Stimulated activated naive CD8-positive, alpha-beta T cell treated with anti-CD3 and anti-CD28 coated beads, Interleukin-15, Interleukin-2, amounts not matched to agents 100 ng/mL and 50 ng/mL, for 24 hours (primary cell): Measurements from ENCODE around the gene RPRD1A.
"Not testable (repeated sequence)": the region's sequence is repeated elsewhere in the genome, so short reads cannot be mapped to it uniquely, and the experiment has no call there.

Experiments
- H3K27ac Mint-ChIP-seq: one replicate; pipeline ENCODE4 v1.8.0; 2021; ENCODE audit warnings: mild to moderate bottlenecking, mixed read lengths
- H3K27me3 Mint-ChIP-seq: one replicate; pipeline ENCODE4 v1.8.0; 2021; ENCODE audit warnings: mixed read lengths
- H3K36me3 Mint-ChIP-seq: one replicate; pipeline ENCODE4 v1.8.0; 2021; ENCODE audit warnings: low read depth, mixed read lengths
- H3K4me1 Mint-ChIP-seq: one replicate; pipeline ENCODE4 v1.8.0; 2021; ENCODE audit warnings: low read depth, mixed read lengths
- H3K4me3 Mint-ChIP-seq: one replicate; pipeline ENCODE4 v1.8.0; 2021; ENCODE audit warnings: mild to moderate bottlenecking, mixed read lengths
- H3K9me3 Mint-ChIP-seq: one replicate; pipeline ENCODE4 v1.8.0; 2021; ENCODE audit warnings: mixed read lengths

RPRD1A gene

DNA sequence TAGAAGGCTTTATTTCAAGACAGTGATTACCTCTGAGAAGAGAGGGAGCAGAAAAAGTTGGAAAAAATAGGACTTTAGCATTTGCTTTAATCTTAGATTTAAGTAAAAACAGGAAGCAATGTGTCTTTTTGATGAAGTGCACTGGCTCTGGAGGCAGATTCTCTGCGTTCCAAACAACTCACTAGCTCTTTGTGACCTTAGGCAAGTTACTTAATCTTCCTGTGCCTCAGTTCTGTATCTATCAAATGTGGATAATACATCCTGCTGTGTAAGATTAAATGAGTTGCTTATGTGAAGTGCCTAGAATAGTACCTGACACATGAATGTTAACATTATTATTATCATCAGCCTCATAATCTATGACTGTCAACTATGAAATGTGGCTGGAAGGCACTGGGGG lies 42.3 kb downstream of the RPRD1A start:
- Mint-ChIP-seq H3K4me3 (no peak overlapping the region), H3K36me3 (peaks cover 29% of the 10 kb centered on the region)

DNA sequence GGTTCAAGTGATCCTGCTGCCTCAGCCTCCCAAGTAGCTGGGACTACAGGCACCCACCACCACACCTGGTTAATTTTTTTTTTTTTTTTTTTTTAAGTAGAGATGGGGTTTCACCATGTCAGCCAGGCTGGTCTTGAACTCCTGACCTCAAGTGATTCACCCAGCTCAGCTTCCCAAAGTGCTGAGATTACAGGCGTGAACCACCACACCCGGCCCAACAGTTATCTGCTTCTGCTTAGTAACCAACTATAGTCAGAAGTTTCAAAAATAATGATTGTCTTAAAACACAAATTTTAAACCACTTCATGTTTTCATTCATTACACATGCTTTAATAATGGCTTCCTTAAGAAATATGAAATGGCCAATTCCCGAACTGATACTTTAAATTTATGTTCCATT lies 43.1 kb downstream of the RPRD1A start:
- peaks cover 27% of the 10 kb centered on the region for H3K36me3 Mint-ChIP-seq
- H3K4me3 Mint-ChIP-seq, H3K27ac Mint-ChIP-seq, H3K27me3 Mint-ChIP-seq, H3K9me3 Mint-ChIP-seq, H3K4me1 Mint-ChIP-seq: not testable (repeated sequence)

More for the DNA sequence above, 42.3 kb downstream of the RPRD1A start:
- Mint-ChIP-seq H3K4me1 (no peaks in the 10 kb centered on the region), H3K27me3 (no peaks in the 10 kb centered on the region), H3K27ac (no peak overlapping the region), H3K9me3 (no peaks in the 10 kb centered on the region)

GRCh38 chr18:36023336-36023735 lies 44.0 kb downstream of the RPRD1A start:
- no peak overlapping the region for H3K4me3 Mint-ChIP-seq
- H3K9me3 Mint-ChIP-seq, result no peaks in the 10 kb centered on the region
- H3K4me1 Mint-ChIP-seq, result no peaks in the 10 kb centered on the region
- H3K27ac Mint-ChIP-seq, result no peak overlapping the region
- H3K27me3 Mint-ChIP-seq, result no peaks in the 10 kb centered on the region
- peaks cover 23% of the 10 kb centered on the region for H3K36me3 Mint-ChIP-seq

DNA sequence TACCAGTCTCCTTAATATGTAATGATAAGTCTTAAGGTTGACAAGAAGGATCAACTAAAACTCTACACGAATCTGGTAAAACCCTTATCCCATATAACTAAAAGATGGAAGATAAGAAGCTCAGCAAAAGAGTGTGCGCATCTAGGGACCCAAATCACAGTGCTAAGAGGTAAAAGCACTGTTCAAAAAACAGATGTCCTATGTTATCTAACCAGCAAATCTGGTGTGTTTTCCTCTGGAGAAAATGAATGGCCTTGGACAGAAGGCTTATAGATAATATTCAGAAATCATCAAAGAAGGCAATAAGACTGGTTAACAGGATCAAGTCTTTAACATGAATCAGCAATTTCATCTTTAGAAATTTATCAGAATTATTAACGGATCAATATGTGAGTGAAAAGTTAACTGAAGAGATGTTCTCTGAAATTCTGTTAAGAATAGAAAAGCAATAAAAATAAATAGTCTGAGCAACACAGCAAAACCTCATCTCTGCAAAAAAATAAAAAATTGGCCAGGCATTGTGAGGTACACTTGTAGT lies 47.1 kb downstream of the RPRD1A start:
- no peaks in the 10 kb centered on the region for H3K27me3 Mint-ChIP-seq
- H3K4me3 Mint-ChIP-seq, result no peak overlapping the region
- H3K36me3 Mint-ChIP-seq, result peaks cover 3% of the 10 kb centered on the region
- H3K27ac Mint-ChIP-seq, result no peak overlapping the region
- H3K4me1 Mint-ChIP-seq, result peaks cover 3% of the 10 kb centered on the region
- no peaks in the 10 kb centered on the region for H3K9me3 Mint-ChIP-seq

DNA sequence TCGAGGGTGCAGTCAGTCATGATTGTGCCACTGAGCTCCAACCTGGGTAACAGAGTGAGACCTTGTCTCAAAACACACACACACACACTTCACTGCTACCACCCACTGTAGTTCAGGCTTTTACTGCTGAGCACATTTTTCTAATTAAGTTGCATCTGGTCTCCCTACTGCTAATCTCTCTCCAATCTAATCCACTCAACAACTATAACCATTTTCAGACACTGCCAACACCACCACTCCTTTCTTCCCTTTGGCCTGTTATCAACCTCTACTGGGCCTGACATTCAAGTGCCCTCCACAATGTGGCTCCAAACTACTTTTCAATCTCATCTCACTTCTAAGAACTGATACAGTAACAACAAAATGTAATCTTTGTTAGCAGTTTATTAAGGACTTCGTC lies 50.1 kb downstream of the RPRD1A start:
- H3K9me3 Mint-ChIP-seq, result no peaks in the 10 kb centered on the region
- no peaks in the 10 kb centered on the region for H3K27me3 Mint-ChIP-seq
- peaks cover 3% of the 10 kb centered on the region for H3K4me1 Mint-ChIP-seq
- no peak overlapping the region for H3K27ac Mint-ChIP-seq
- no peaks in the 10 kb centered on the region for H3K36me3 Mint-ChIP-seq
- H3K4me3 Mint-ChIP-seq, result no peak overlapping the region

- Mint-ChIP-seq H3K4me1 (peaks cover 3% of the 10 kb centered on the region), H3K9me3 (no peaks in the 10 kb centered on the region), H3K27ac (no peak overlapping the region), H3K36me3 (no peaks in the 10 kb centered on the region), H3K27me3 (no peaks in the 10 kb centered on the region), H3K4me3 (no peak overlapping the region)
Measured at GRCh38 chr18:36015629-36016028, 51.7 kb downstream of the RPRD1A start.

- Mint-ChIP-seq H3K4me1 (peaks cover 3% of the 10 kb centered on the region), H3K9me3 (no peaks in the 10 kb centered on the region), H3K27me3 (no peaks in the 10 kb centered on the region), H3K36me3 (no peaks in the 10 kb centered on the region), H3K27ac (no peak overlapping the region), H3K4me3 (no peak overlapping the region)
Measured at GRCh38 chr18:36012891-36013290, 54.5 kb downstream of the RPRD1A start.

GRCh38 chr18:36009214-36009613 lies 58.1 kb downstream of the RPRD1A start:
- no peak overlapping the region for H3K27ac Mint-ChIP-seq
- no peaks in the 10 kb centered on the region for H3K27me3 Mint-ChIP-seq
- no peaks in the 10 kb centered on the region for H3K9me3 Mint-ChIP-seq
- no peaks in the 10 kb centered on the region for H3K36me3 Mint-ChIP-seq
- no peaks in the 10 kb centered on the region for H3K4me1 Mint-ChIP-seq
- H3K4me3 Mint-ChIP-seq, result no peak overlapping the region

DNA sequence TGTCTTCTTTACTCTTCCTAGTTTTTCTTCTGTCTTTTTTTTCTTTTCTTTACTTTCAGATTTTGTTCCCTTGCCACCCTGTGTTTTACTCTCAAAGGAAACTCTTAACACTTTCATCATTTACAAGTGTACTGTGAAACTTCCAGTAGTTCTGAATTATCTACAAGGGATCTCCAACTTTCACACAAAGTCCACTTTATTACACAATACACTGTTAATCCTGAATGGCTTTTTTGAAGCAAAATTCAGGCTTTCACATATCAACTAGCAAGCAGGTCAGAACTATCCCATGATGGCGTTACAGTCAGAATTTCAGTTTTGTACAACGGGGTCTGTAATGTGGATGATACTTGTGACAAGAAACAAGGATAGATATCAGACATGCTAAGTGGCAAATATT lies 60.4 kb downstream of the RPRD1A start:
- no peaks in the 10 kb centered on the region for H3K4me1 Mint-ChIP-seq
- H3K4me3 Mint-ChIP-seq, result no peak overlapping the region
- H3K27ac Mint-ChIP-seq, result no peak overlapping the region
- H3K36me3 Mint-ChIP-seq, result no peaks in the 10 kb centered on the region
- no peaks in the 10 kb centered on the region for H3K27me3 Mint-ChIP-seq
- no peaks in the 10 kb centered on the region for H3K9me3 Mint-ChIP-seq

- H3K4me3 Mint-ChIP-seq, result no peak overlapping the region
- H3K27ac Mint-ChIP-seq, result no peak overlapping the region
- H3K36me3 Mint-ChIP-seq, result peaks cover 4% of the 10 kb centered on the region
- H3K27me3 Mint-ChIP-seq, result no peaks in the 10 kb centered on the region
- peaks cover 5% of the 10 kb centered on the region for H3K4me1 Mint-ChIP-seq
- H3K9me3 Mint-ChIP-seq, result no peaks in the 10 kb centered on the region
Measured at GRCh38 chr18:35999925-36000324, 67.4 kb downstream of the RPRD1A start.

GRCh38 chr18:35998967-35999366 lies 68.4 kb downstream of the RPRD1A start:
- H3K9me3 Mint-ChIP-seq, result no peaks in the 10 kb centered on the region
- H3K36me3 Mint-ChIP-seq, result peaks cover 4% of the 10 kb centered on the region
- H3K27ac Mint-ChIP-seq, result no peak overlapping the region
- no peak overlapping the region for H3K4me3 Mint-ChIP-seq
- no peaks in the 10 kb centered on the region for H3K27me3 Mint-ChIP-seq
- peaks cover 5% of the 10 kb centered on the region for H3K4me1 Mint-ChIP-seq

DNA sequence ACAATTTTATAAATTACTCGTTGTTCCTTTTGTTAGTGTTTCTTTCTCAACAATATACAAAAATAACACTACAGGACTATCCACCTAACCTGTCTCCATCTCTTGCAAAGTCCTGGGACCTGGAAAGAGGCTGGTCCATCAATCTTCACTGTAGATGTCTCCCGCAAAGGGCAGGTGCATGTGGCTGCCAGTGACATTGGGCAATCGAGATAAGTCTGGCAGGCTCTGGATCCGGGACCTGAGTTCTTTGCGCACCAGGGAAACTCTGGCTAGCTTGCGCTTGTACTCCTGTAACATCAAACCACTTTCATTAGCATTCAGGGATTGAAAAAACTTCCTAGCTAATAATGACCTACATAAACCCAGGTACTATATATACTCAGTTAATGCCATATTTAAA lies 74.3 kb downstream of the RPRD1A start:
- Mint-ChIP-seq H3K27me3 (no peaks in the 10 kb centered on the region), H3K4me1 (no peaks in the 10 kb centered on the region), H3K9me3 (no peaks in the 10 kb centered on the region), H3K27ac (no peak overlapping the region), H3K4me3 (no peak overlapping the region), H3K36me3 (peaks cover 9% of the 10 kb centered on the region)

DNA sequence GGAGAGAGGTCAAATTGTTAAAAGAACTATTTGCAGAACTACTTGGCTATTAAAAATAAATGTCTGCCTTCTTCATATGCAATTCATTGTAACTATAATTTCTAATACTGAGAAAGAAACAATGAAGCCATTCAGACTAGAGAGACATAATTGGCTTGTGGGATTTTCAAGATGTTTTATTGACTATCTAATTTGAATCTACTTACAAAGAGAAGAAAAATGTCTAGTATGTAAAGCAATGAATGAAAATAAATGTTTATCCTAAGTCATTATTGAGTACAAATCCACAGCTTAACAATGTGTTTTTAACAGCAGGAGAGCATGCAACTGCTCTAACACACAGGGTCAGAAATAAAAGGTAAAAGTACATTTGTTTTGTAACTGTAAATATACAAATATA lies 75.7 kb downstream of the RPRD1A start:
- Mint-ChIP-seq H3K4me1 (no peaks in the 10 kb centered on the region), H3K4me3 (no peak overlapping the region), H3K27ac (no peak overlapping the region), H3K27me3 (no peaks in the 10 kb centered on the region), H3K9me3 (no peaks in the 10 kb centered on the region), H3K36me3 (peaks cover 9% of the 10 kb centered on the region)

GRCh38 chr18:35983818-35984217 lies 83.5 kb downstream of the RPRD1A start:
- Mint-ChIP-seq H3K27me3 (no peaks in the 10 kb centered on the region), H3K9me3 (no peaks in the 10 kb centered on the region), H3K4me3 (no peak overlapping the region), H3K27ac (no peak overlapping the region), H3K36me3 (peaks cover 44% of the 10 kb centered on the region), H3K4me1 (no peaks in the 10 kb centered on the region)

DNA sequence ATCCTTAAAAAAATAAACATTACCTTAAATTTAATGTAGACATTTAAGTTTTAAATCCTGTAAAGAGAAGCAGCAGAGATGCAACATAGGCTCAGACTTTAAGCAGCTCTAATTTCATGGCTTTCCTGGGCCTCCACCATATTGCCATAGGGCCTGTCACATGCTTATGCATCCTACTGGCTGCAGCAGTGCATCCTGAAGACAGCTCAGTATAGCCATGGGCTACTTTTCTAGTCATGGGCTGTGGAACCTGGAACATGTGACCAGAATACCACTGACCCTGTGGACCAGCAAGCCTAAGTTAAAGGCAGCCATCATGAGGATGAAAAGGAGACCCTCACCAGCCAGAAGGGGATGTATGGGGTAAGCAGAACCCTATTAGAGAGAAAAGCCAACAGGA lies 84.2 kb downstream of the RPRD1A start:
- no peaks in the 10 kb centered on the region for H3K27me3 Mint-ChIP-seq
- H3K4me3 Mint-ChIP-seq, result no peak overlapping the region
- H3K27ac Mint-ChIP-seq, result no peak overlapping the region
- H3K4me1 Mint-ChIP-seq, result no peaks in the 10 kb centered on the region
- peaks cover 46% of the 10 kb centered on the region for H3K36me3 Mint-ChIP-seq
- H3K9me3 Mint-ChIP-seq, result no peaks in the 10 kb centered on the region

DNA sequence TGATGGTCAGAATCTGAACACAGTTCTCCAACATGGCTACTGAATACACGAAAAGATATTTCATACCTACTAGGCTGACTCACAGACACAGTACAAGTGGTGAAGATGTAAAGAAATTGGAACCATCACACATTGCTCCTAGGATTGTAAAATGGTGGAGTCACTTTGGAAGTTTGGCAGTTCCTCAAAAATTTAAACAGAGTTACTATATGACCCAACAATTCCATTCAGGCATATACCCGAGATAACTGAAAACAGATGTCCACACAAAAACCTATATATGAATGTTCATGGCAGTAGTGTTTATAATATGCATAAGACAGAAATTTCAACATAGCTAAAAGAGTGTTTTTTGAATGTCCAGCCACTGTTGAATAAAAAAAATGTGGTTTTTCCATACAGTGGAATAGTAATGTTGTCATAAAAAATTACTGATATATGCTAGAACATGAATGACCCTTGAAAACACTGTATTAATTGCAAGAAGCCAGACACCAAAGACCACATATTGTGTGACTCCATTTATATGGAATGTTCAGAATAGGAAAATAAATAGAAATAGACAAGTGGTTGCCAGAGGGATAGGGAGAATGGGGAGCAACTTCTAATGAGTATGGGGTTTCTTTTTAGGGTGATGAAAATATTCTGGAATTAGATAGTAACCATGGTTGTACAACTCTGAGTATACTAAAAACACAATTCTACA lies 84.8 kb downstream of the RPRD1A start:
- Mint-ChIP-seq H3K4me1 (no peaks in the 10 kb centered on the region), H3K27ac (no peak overlapping the region), H3K9me3 (no peaks in the 10 kb centered on the region), H3K27me3 (no peaks in the 10 kb centered on the region), H3K36me3 (peaks cover 52% of the 10 kb centered on the region), H3K4me3 (no peak overlapping the region)
